ENCODE data around the gene PTPRN2. TPM values are rescaled to one million over a fixed set of nuclear protein-coding genes. Genes with fewer than 3 reads are reported as not detected.
A peak's percentile ranks its signal among the peaks of the same experiment; 100 is the strongest.

PTPRN2 gene
- total and polyA plus RNA-seq, 9 of the 15 experiments (the other 6 are each of a cell fraction or from before 2014, with no cell fraction given) = not detected

DNA sequence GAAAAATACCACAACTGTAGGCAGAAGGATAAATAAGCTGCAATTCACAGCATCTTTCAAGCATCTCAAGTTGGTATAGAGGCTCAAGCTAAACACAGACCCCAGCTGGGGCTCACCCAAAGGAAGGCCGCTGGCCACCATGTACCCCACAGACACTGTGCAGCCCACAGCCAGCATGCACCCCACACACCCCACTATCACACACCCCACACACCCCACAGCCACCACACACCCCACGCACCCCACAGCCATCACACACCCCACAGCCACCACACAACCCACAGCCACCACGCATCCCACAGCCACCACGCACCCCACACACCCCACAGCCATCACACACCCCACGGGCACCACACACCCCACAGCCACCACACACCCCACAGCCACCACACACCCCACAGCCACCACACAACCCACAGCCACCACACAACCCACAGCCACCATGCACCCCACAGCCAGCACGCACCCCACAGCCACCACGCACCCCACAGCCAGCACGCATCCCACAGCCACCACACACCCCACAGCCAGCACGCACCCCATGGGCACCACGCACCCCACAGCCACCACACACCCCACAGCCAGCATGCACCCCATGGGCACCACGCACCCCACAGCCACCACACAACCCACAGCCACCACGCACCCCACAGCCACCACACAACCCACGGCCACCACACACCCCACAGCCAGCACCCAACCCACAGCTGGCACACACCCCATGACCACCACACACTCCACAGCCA is 1036.1 kb downstream of the PTPRN2 start (continued):
- TF ChIP-seq, protein P1, sequence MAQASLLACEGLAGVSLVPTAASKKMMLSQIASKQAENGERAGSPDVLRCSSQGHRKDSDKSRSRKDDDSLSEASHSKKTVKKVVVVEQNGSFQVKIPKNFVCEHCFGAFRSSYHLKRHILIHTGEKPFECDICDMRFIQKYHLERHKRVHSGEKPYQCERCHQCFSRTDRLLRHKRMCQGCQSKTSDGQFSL (CRISPR knock-in tag; IDR thresholded peaks at IDR 0.05) = no peak
- TF ChIP-seq, protein P1 (tag; IDR thresholded peaks at IDR 0.05) = no peak
- TF ChIP-seq JUND (IDR thresholded peaks at IDR 0.05; ENCODE audit: borderline replicate concordance, low read depth, low read length) (no peak), JUND (tag; IDR thresholded peaks at IDR 0.05; ENCODE audit: borderline replicate concordance, low read depth, low read length) (no peak), THRAP3 (IDR thresholded peaks at IDR 0.05; ENCODE audit: borderline replicate concordance) (no peak), HNRNPL (IDR thresholded peaks at IDR 0.05; ENCODE audit: low read depth, low read length) (peak; percentile 41; the same call in 1 of the 2 replicates), ZNF717 (CRISPR knock-in tag; IDR thresholded peaks at IDR 0.05) (no peak), GTF2E2 (tag; IDR thresholded peaks at IDR 0.05) (no peak)
